GM19239 (cell line): ENCODE results near the gene CPEB3.
A peak's percentile ranks its signal among the peaks of the same experiment; 100 is the strongest.

ENCODE experiments used
- DNase-seq: peaks from one replicate; pipeline ENCODE4 v3.0.0; 2011; ENCODE audit warnings: low spot score; ENCODE audit not compliant: insufficient read length
- FAIRE-seq: peaks from 2 replicates; lab custom pipeline; 2011; peaks lifted over from hg19 to GRCh38; lab: Jason Lieb, UNC

The CPEB3 gene

DNA sequence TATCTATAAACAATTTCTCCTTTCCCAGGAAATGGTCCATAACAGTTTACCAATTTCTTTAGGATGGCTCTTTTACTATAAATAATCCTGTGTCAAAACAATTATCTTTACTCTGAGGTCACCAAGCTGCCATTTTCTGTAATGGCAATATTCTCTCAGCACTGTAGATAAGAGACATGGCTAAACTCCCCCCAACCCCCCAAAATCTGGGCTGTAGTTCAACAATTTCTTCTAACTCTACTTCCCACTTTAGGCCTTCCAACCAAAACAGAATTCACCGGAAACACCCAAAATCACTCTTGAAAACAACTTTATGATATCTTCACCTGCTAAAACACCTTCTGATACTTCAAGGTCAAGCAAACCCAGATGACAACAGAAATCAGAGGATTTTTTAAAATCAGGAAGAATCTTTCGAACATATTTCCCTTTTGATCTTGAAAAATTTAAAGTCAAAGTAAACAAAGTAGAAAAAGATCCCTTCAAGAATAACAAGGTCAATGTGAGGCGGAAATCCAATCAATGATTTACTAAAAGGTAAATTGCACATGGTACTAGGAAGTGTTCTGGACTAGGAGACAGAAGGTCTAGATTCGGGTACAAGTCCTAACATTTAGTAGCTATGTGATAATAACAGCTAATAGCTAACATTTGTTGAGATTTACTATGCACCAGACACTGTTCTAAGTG lies 176.8 kb downstream of the CPEB3 start:
- DNase-seq (no peak), FAIRE-seq (peak; percentile 47)

DNA sequence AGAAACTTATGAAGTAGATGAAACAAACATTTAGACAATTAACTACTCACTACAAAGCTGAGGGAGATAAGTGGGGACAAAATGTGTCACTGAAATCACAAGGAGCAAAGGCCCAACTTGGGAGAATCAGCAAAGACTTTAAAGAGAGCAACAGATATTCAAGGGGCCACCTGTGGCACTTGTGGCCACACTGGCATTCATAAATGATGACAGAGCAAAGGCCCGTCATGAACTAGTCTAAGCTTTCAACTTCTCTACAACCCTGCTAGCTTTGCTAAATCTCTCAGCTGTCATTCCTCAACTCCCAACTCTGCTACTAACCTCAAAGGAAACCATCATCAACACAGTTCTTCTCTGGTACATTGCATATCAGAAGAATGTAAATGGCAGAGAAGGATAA lies 178.4 kb downstream of the CPEB3 start:
- DNase-seq = no peak

GRCh38 chr10:92111336-92111939 lies 179.4 kb downstream of the CPEB3 start:
- DNase-seq (no peak), FAIRE-seq (no peak)

More for the DNA sequence above, 178.4 kb downstream of the CPEB3 start:
- FAIRE-seq = no peak

GRCh38 chr10:92110039-92110794 lies 180.7 kb downstream of the CPEB3 start:
- no peak for FAIRE-seq
- DNase-seq = no peak

- DNase-seq = no peak
- FAIRE-seq = no peak
Observed at GRCh38 chr10:92108747-92109146, 182.1 kb downstream of the CPEB3 start.

DNA sequence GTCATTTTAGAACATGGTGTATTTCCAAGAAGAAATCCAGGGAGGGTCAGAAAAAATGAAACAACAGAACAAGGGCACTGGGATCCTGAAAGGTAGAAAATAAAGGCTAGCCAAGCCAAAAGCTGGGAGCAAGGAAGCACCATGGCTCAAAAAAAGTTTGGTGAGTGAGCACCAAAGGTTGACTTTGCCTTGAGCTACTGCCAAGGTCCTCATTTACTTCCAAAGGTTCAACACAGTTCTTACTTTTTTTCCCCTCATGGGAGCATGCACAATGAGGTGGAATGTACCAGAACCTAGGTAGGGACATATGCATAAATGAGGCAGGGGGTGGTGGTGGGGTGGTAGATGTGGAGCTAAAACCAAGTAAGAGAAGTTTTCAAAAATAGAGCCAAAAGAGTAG lies 182.8 kb downstream of the CPEB3 start:
- FAIRE-seq (no peak), DNase-seq (no peak)

DNA sequence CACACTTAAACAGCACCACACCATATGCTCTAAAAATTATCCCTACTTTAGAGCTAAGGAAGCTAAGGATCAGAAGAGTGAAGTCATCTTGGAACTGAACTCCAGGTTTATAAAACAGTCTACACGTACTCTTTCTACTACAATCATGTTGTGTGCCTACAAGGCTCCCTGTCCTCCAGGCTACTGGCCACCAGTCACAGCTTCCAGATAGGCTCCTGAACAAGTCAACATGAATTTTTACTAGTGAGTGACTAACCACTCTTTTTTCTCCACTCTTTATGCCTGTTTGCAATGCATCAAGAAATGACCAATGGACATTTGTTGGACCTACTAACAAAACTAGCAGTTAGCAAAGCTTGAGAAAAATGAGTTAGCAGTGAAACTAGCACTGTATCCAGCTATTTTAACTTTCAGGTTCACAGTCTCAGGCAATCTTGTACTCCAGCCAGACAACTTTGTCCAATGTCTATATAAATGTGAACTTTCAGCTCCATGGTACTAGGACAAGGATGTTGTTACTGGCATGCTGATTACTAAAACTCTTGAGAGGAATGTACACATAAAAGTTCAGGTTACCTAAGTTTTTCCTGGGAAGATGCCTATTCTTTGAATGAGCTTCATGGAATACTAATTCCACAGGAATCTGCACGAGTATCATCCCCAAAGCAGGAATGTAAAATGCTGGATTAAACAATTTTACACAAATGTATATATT lies 187.3 kb downstream of the CPEB3 start:
- DNase-seq (no peak), FAIRE-seq (no peak)

DNA sequence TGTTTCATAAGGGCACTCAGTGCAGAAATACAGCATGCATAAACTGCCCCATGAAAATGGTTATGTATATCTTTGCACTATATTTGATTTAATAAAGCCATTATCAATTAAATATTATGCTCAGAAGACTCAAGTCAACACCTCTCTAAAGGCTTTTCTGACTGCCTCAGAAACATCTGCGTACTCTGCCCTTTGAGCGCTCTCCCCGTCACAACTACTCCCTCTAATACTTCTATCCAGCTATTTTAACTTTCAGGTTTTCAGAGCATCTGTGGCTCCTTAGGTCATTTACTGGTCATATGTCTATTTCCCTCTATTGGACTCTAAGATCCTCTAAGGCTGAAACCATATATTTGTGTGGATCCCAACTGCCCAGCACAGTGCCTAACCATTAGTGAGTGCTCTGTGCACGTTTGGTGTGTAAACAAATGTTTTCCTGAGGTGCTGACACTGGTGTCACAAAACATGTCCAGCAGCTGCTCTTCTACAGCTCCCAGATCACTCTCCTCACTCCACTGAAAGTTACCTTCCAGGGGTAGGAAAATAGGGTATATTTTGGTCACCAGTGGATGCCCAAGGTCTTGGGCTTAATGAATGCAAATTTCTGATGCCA lies 188.2 kb downstream of the CPEB3 start:
- FAIRE-seq (peak; percentile 23), DNase-seq (no peak)

DNA sequence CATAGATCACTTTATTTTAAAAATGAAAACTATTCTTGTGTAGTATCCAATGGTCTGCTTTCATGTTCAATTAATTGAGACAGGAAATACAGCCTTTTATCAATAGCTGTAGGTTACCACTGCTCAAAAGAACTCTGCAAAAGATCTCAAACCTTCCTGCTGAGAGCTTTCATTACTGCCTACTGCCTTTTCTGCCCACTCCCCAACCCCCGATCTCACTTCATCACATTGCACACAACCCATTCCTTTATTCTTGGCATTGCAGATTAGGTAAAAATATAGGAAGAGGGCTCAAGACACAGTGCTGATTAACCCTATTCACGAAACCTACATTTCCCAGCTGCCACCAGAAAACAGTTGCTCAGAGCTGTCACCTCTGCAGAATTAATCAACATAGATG lies 195.9 kb downstream of the CPEB3 start:
- DNase-seq = no peak
- FAIRE-seq = no peak

DNA sequence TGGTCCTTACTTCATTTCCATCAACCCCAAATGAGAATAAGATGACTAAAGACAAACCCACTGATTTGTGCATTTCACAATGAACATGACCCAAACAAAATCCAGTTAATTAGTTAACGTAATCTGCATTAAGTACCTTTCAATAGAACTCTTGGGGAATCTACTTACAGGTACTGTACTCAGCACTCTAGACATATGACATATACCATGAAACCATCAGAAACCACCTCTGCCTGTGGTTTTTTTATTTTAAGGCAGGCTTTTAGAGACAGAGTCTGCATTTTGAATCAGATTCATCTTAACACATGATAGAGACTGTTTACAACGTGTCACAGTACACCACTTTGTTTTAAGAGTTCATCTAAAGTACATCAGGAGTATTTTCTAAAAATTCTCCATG lies 198.9 kb downstream of the CPEB3 start:
- DNase-seq = no peak
- FAIRE-seq = peak; percentile 31

- FAIRE-seq = peak; percentile 98
- DNase-seq = peak; percentile 50
Observed at GRCh38 chr10:92087750-92088395, 203.0 kb downstream of the CPEB3 start.

DNA sequence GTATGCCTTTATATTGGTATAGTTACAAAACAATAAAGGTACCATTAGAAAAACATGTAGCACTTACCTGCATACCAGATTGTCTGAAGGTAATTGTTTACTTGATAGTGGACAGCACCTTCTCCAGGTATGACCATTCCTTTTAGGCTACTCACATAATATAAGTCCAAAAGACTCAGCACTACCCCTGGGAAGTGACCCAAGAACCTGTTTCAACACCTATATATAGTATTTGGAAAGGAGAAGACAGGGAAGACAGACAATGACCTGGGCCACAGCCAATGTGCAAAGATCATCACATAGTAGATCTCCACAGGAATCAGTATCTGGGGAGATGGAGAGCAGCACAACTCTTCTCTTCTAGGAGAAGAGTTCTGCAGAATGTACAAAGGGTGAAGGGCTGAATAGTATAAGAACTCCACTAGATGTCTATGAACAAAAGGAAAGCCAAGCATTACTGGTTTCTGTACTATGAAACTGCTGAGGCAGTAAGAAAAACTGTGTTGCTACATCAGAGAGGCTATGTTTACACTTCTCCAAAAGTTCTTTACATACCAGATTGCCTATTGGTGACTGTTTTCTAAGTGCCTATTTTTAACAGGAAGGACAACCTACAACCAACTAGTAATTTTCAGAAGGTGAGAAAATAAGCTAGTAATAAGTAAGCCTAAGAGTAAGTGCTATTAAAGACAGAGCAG lies 208.1 kb downstream of the CPEB3 start:
- no peak for FAIRE-seq
- no peak for DNase-seq

GRCh38 chr10:92081641-92082040 lies 209.2 kb downstream of the CPEB3 start:
- DNase-seq (no peak), FAIRE-seq (no peak)

DNA sequence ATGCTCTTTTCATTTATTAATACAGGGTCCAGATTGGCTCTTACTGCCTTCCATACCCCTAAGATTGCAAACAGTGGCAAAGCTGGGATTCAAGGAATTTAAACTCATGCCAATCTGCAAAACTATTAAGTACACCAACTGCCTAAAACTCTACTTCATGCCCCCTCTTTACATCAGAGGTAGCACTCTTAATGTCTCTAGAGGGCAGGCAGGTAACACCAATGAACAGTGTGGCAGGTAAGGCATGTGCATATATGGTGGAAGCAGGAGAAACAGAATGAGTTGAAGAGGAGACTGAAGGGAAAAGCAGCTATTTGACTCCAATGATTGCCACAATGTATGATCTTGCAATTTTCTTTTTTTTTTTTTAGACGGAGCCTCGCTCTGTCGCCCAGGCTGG lies 210.6 kb downstream of the CPEB3 start:
- no peak for DNase-seq
- FAIRE-seq = no peak

DNA sequence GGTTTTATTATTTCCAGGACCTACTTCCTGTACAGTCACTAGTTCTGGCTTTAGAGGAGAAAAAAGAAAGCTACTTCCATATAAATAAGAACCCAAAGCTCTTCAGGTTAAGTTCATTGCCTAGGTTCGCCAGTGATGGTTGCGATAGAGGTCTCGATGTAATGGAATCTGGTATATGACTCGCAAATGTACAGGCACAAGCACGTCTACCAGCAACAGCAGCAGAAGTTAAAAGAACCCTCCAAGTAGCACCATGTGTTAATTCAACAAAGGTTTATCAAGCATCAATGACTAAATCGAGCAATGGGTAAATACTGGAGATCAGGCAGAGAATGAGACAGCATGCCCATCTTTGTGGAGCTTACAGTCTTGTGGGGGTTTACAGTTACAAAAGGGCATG lies 211.9 kb downstream of the CPEB3 start:
- no peak for FAIRE-seq
- no peak for DNase-seq

- DNase-seq (no peak), FAIRE-seq (no peak)
Observed at GRCh38 chr10:92076722-92077121, 214.2 kb downstream of the CPEB3 start.

- DNase-seq (no peak), FAIRE-seq (no peak)
Observed at GRCh38 chr10:92075829-92076228, 215.0 kb downstream of the CPEB3 start.

DNA sequence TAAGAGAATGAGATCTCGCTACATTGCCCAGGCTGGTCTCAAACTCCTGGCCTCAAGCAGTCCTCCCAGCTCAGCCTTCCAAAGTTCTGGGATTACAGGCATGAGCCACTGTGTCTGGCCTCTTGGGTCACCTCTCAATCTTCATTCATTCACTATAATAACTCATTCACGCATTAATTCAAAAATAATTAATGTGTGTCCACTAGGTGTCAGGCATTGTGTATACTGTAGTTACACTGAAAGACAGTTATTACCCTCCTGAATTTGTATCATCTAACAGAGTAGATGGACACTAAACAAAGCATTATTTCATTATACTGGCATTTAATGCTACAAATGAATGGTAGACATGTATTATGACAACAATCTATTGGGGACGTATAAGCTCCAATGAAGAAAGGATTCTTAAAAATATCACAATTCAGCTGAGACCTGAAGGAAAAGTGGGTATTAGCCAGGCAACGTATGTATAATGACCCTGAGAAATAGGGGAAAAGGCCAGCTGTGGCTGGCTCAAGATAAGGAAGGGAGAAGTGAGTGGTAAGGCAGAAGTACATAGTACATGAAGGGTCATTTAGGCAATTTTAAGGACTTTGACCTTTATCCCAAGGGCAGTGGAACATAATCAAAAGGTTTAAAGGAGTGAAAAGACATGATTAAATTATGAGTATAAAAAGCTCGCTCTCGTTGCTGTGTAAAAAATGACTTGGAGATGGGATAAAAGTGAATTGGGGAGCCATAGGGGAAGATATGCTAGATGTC lies 216.6 kb downstream of the CPEB3 start:
- DNase-seq (no peak), FAIRE-seq (no peak)

DNA sequence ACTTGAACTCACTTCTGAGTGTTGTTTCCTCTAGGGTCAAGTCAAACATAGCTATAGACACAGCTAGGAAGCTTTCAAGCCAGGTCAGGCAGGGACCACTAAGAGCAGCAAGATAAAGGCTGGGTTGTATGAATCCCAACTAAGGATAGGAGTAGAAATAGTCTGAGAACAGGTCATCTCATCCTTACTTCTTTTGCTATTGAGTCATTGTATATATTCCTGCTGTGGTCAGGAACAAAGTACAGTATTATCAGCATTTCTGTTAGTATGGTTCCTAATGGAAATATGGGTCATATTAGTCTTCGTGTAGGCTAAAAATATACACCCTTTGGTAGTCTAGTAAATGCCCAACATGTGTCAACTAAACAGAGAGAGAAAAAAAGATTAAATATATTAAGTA lies 222.0 kb downstream of the CPEB3 start:
- DNase-seq = no peak

More for the DNA sequence above, 222.0 kb downstream of the CPEB3 start:
- FAIRE-seq = no peak
